Neuronal stem cell (in vitro differentiated cells): ENCODE results near the gene AGAP1.

Experiments
- DNase-seq: peaks from one replicate; pipeline ENCODE4 v3.0.0-alpha.2; 2013; ENCODE audit warnings: low spot score
- H2AFZ ChIP-seq: one replicate; pipeline ENCODE4 v1.6.1; 2013; ENCODE audit warnings: mild to moderate bottlenecking, low read length, inconsistent platforms
- H2AK5ac ChIP-seq: 2 replicates; pipeline ENCODE4 v1.6.1; 2013; ENCODE audit warnings: low read depth, mild to moderate bottlenecking, inconsistent platforms, low read length, moderate library complexity, mixed read lengths
- H2BK120ac ChIP-seq: 2 replicates; pipeline ENCODE4 v1.6.1; 2013; ENCODE audit warnings: low read depth, mild to moderate bottlenecking, inconsistent platforms, low read length, moderate library complexity, mixed read lengths
- H2BK12ac ChIP-seq: one replicate; pipeline ENCODE4 v1.6.1; 2013; ENCODE audit warnings: low read length, inconsistent platforms
- H2BK15ac ChIP-seq: 2 replicates; pipeline ENCODE4 v1.6.1; 2013; ENCODE audit warnings: mild to moderate bottlenecking, low read length, inconsistent platforms, mixed read lengths
- H2BK5ac ChIP-seq: one replicate; pipeline ENCODE4 v1.6.1; 2013; ENCODE audit warnings: inconsistent platforms, mild to moderate bottlenecking, low read length, moderate library complexity
- H3K14ac ChIP-seq: one replicate; pipeline ENCODE4 v1.6.1; 2013; ENCODE audit warnings: low read length, inconsistent platforms
- H3K18ac ChIP-seq: 2 replicates; pipeline ENCODE4 v1.6.1; 2013; ENCODE audit warnings: low read length, inconsistent platforms
- H3K23ac ChIP-seq: 2 replicates; pipeline ENCODE4 v1.6.1; 2013; ENCODE audit warnings: low read depth, mild to moderate bottlenecking, mixed read lengths, low read length, inconsistent platforms; ENCODE audit not compliant: poor library complexity
- H3K27ac ChIP-seq: replicated peaks from 3 replicates; pipeline ENCODE4 v1.5.1; 2013; ENCODE audit warnings: low read length, inconsistent platforms
- H3K27me3 ChIP-seq, 3 experiments: 2 replicates each; pipeline ENCODE4 v1.6.1; 2013; ENCODE audit warnings: low read length in 3 of 3, mild to moderate bottlenecking in 2 of 3, inconsistent platforms in 1 of 3, low read depth in 1 of 3, mixed read lengths in 1 of 3, moderate library complexity in 1 of 3; ENCODE audit not compliant: control insufficient read depth in 3 of 3, insufficient read depth in 3 of 3
- H3K36me3 ChIP-seq, 2 donors: replicated peaks in 1 of 2; 2 replicates each; pipeline ENCODE4 v1.6.1; 2013; ENCODE audit warnings: low read length in 2 of 2; ENCODE audit not compliant: control insufficient read depth in 2 of 2, insufficient read depth in 2 of 2
- H3K4ac ChIP-seq: 2 replicates; pipeline ENCODE4 v1.6.1; 2013; ENCODE audit warnings: inconsistent platforms, mild to moderate bottlenecking, low read length, moderate library complexity
- H3K4me1 ChIP-seq, 2 donors: 1 replicate in 1 of 2; 2 replicates in 1 of 2; pipeline ENCODE4 v1.6.1; 2013; ENCODE audit warnings: low read length in 2 of 2, low read depth in 1 of 2; ENCODE audit not compliant: control insufficient read depth in 2 of 2, insufficient read depth in 1 of 2
- H3K4me2 ChIP-seq: one replicate; pipeline ENCODE4 v1.6.1; 2013; ENCODE audit warnings: mild to moderate bottlenecking, low read length, inconsistent platforms; ENCODE audit not compliant: insufficient read depth, poor library complexity, severe bottlenecking
- H3K4me3 ChIP-seq, 2 donors: 2 replicates each; pipeline ENCODE4 v1.5.1; 2013; ENCODE audit warnings: low read length in 2 of 2, mild to moderate bottlenecking in 2 of 2, inconsistent platforms in 1 of 2, moderate library complexity in 1 of 2
- H3K79me1 ChIP-seq: one replicate; pipeline ENCODE4 v1.6.1; 2013; ENCODE audit warnings: low read depth, mild to moderate bottlenecking, inconsistent platforms, low read length, moderate library complexity
- H3K9ac ChIP-seq: one replicate; pipeline ENCODE4 v1.6.1; 2013; ENCODE audit warnings: mild to moderate bottlenecking, low read depth, low read length, inconsistent platforms; ENCODE audit not compliant: poor library complexity
- H3K9me3 ChIP-seq, 2 donors: replicated peaks in 1 of 2; 2 replicates each; pipeline versions ENCODE3 to v1.6.1; 2013; ENCODE audit warnings: low read length in 2 of 2, mild to moderate bottlenecking in 2 of 2, inconsistent platforms in 1 of 2, low read depth in 1 of 2, mixed read lengths in 1 of 2, moderate library complexity in 1 of 2; ENCODE audit not compliant: control insufficient read depth in 2 of 2, insufficient read depth in 1 of 2
- H4K8ac ChIP-seq: one replicate; pipeline ENCODE4 v1.6.1; 2013; ENCODE audit warnings: low read depth, mild to moderate bottlenecking, inconsistent platforms, low read length, moderate library complexity
- H4K91ac ChIP-seq: one replicate; pipeline ENCODE4 v1.6.1; 2013; ENCODE audit warnings: low read length, low read depth, mild to moderate bottlenecking, inconsistent platforms; ENCODE audit not compliant: poor library complexity
- WGBS, 2 donors: extraction: QIAGEN DNeasy Blood & Tissue Kit; methylation state at CpG; one replicate each; pipeline ENCODE4 v1.1.7; 2013; ENCODE audit warnings: missing lambda C conversion rate in 2 of 2, mixed read lengths in 1 of 2; ENCODE audit not compliant: insufficient read length in 2 of 2, insufficient replicate concordance in 1 of 2; ENCODE audit errors: extremely low coverage in 2 of 2; 5-methylcytosine and 5-hydroxymethylcytosine counted together

The AGAP1 gene

GRCh38 chr2:235588750-235589149 lies 94.9 kb downstream of the AGAP1 start:
- no peak for DNase-seq
- Histone ChIP-seq H3K18ac (no peak overlapping the region), H3K4ac (no peak overlapping the region)

GRCh38 chr2:235591231-235591730 lies 97.4 kb downstream of the AGAP1 start:
- Histone ChIP-seq H3K27me3 (no peaks in the 10 kb centered on the region), H3K4me2 (no peak overlapping the region), H3K79me1 (peaks cover 3% of the 10 kb centered on the region), H3K14ac (no peak overlapping the region), H4K8ac (no peak overlapping the region), H2AFZ (no peak overlapping the region), H3K4ac (no peak overlapping the region), H3K27ac (no peak overlapping the region), H3K9me3 (no peaks in the 10 kb centered on the region), H3K18ac (peak overlapping the region; percentile 67), H3K36me3 (no peaks in the 10 kb centered on the region), H4K91ac (no peak overlapping the region), H2BK15ac (no peak overlapping the region), H2BK5ac (no peak overlapping the region), H3K9ac (no peak overlapping the region), H2BK120ac (no peak overlapping the region), H2AK5ac (no peak overlapping the region), H3K23ac (no peak overlapping the region), H3K4me3 (no peak overlapping the region), H3K4me1 (peaks cover 2 to 4% of the 10 kb centered on the region in 2 donors), H2BK12ac (no peak overlapping the region)
- WGBS, 2 donors, result no CpG with 5 or more reads among the region's 14 CpGs
- DNase-seq, result no peak

More at GRCh38 chr2:235588750-235589149, 94.9 kb downstream of the AGAP1 start:
- no peak overlapping the region for H3K27ac ChIP-seq
- peaks cover 2 to 9% of the 10 kb centered on the region in 2 donors for H3K4me1 ChIP-seq
- H3K4me2 ChIP-seq, result no peak overlapping the region
- no peaks in the 10 kb centered on the region for H3K9me3 ChIP-seq
- no peak overlapping the region for H2BK12ac ChIP-seq
- H3K9ac ChIP-seq, result no peak overlapping the region
- H4K8ac ChIP-seq, result no peak overlapping the region
- H3K79me1 ChIP-seq, result peaks cover 5% of the 10 kb centered on the region
- no CpG with 5 or more reads among the region's 9 CpGs for WGBS, 2 donors
- H2BK15ac ChIP-seq, result no peak overlapping the region
- H4K91ac ChIP-seq, result no peak overlapping the region
- no peaks in the 10 kb centered on the region for H3K36me3 ChIP-seq
- no peak overlapping the region for H2BK120ac ChIP-seq
- H2AK5ac ChIP-seq, result no peak overlapping the region
- no peak overlapping the region for H2AFZ ChIP-seq
- no peak overlapping the region for H2BK5ac ChIP-seq
- H3K27me3 ChIP-seq, result no peaks in the 10 kb centered on the region
- no peak overlapping the region for H3K14ac ChIP-seq
- no peak overlapping the region for H3K23ac ChIP-seq
- no peak overlapping the region for H3K4me3 ChIP-seq

GRCh38 chr2:235591921-235592320 lies 98.1 kb downstream of the AGAP1 start:
- H3K23ac ChIP-seq, result no peak overlapping the region
- H2BK15ac ChIP-seq, result no peak overlapping the region
- no peak overlapping the region for H2BK5ac ChIP-seq
- H3K9me3 ChIP-seq, result no peaks in the 10 kb centered on the region
- no peak overlapping the region for H3K27ac ChIP-seq
- H4K91ac ChIP-seq, result no peak overlapping the region
- H2AK5ac ChIP-seq, result no peak overlapping the region
- H3K14ac ChIP-seq, result no peak overlapping the region
- H2BK12ac ChIP-seq, result no peak overlapping the region
- no peak for DNase-seq
- no peak overlapping the region for H2BK120ac ChIP-seq
- H3K79me1 ChIP-seq, result peaks cover 1% of the 10 kb centered on the region
- H3K9ac ChIP-seq, result no peak overlapping the region
- H2AFZ ChIP-seq, result no peak overlapping the region
- H3K4me2 ChIP-seq, result no peak overlapping the region
- no peak overlapping the region for H3K18ac ChIP-seq
- H4K8ac ChIP-seq, result no peak overlapping the region
- no CpG with 5 or more reads among the region's 5 CpGs for WGBS, 2 donors
- no peaks in the 10 kb centered on the region for H3K27me3 ChIP-seq
- H3K36me3 ChIP-seq, result no peaks in the 10 kb centered on the region
- H3K4me1 ChIP-seq, result peaks cover 2 to 4% of the 10 kb centered on the region in 2 donors
- H3K4ac ChIP-seq, result no peak overlapping the region
- H3K4me3 ChIP-seq, result no peak overlapping the region

- no peak overlapping the region for H2AFZ ChIP-seq
- H3K4me1 ChIP-seq, result peaks cover 2 to 4% of the 10 kb centered on the region in 2 donors
- no peak overlapping the region for H2AK5ac ChIP-seq
- no peak overlapping the region for H2BK120ac ChIP-seq
- H2BK12ac ChIP-seq, result no peak overlapping the region
- no peak overlapping the region for H3K18ac ChIP-seq
- H3K4me2 ChIP-seq, result no peak overlapping the region
- H3K4ac ChIP-seq, result no peak overlapping the region
- no peak overlapping the region for H3K9ac ChIP-seq
- no peak overlapping the region for H2BK15ac ChIP-seq
- no peak overlapping the region for H4K91ac ChIP-seq
- H3K36me3 ChIP-seq, result peaks cover 0 to 2% of the 10 kb centered on the region in 2 donors
- H3K9me3 ChIP-seq, result no peaks in the 10 kb centered on the region
- no CpG with 5 or more reads among the region's 11 CpGs for WGBS, 2 donors
- no peaks in the 10 kb centered on the region for H3K27me3 ChIP-seq
- no peak overlapping the region for H2BK5ac ChIP-seq
- no peak overlapping the region for H3K23ac ChIP-seq
- no peak for DNase-seq
- H3K4me3 ChIP-seq, result no peak overlapping the region
- no peak overlapping the region for H3K14ac ChIP-seq
- H3K27ac ChIP-seq, result no peak overlapping the region
- H4K8ac ChIP-seq, result no peak overlapping the region
- peaks cover 1% of the 10 kb centered on the region for H3K79me1 ChIP-seq
Measured at GRCh38 chr2:235592430-235592829, 98.6 kb downstream of the AGAP1 start.
